GM19397 (cell line): ENCODE measurements around the gene PTPN14.

Source experiments
- ATAC-seq: cut with Tn5 transposase; IDR thresholded peaks from one replicate; pipeline ENCODE4 v1.9.1; 2021; ENCODE audit warnings: mild to moderate bottlenecking, moderate library complexity; ENCODE audit not compliant: unreplicated experiment

PTPN14 gene

DNA sequence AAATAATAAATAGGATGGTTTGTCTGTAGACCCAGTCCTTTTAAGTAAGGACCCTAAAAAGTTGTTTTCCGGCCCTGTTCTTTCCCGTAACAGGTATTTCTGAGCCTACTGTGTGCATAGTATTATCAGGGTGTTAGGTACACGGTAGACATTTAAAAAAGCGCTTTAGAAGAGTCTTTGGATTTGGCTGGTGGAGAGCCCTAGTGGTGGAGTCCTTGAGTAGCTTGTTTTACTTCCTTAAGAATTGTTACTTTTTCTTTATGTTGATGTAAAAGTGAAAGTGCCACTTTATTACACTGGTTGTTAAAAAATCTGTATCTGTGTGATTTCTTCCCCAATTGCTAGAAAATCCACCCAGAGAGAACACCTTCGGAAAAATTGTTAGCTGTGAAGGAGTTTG lies 233.7 kb downstream of the PTPN14 start:
- ATAC-seq = no peak

DNA sequence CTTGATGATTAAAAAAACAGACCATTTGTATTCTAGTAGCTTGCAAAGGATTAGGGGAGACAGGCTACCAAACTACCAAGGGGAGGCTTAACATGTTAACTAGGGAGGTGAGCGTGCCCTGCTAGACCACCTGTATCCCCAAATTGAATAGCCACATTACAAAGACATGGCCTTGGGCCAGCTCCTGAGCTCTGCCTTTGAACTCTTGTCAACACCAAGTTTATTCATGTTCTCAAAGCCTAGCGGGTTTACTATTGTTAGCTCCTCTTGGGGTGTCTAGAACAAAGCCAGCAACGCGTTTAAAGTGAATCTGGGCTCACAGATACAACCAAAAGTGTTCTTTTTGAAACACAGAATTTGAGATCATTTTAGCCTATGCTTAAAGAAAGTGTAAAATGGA lies 234.1 kb downstream of the PTPN14 start:
- ATAC-seq = no peak

DNA sequence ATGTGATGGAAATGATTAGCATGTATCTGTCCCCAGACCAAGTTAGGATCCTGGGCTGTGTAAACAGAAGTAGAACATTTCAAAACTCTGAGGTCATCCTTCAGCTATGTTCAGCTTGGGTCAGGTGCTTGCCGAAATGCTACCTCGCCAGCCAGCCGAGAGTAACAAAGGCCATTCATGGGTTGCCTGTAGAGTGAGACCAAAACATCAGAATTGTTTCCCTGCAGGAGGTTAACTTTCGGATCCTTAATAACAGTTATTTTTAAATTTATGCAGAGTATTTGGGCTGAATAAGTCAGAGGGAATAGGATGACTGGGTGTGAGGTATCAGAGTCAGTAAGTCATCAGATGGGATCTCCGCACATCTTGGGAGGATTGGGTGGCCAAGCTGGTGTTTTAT lies 234.8 kb downstream of the PTPN14 start:
- ATAC-seq = no peak

DNA sequence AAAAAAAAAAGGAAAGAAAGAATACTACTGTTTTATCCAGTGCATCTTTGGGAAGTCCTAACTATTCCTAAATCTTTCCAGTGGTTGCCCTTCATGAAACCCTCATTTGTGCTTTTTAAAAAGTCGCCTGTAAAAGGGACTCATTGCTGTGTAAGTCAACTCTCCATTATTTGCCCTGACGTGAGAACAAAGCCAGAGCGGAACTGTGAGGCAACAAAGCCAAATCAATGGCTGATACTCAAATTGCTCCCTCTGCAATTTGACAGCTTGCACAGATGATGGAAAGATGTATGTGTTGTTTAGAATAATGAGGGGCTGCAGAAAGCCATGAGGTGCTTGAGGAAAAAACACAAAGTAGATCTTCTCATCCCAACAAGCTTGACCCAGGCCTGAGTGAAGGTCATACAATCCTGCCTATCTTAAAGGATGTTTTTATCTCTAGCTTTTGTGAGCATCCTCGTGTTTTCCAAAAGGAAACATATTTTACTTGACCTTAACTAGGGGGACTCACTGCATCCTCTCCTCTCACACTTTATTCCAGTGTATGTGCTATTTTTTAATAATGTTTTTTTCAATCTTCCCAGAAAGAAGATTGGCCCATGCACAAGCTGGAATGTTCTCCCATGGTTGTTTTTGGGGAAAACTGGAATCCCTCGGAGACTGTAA lies 237.1 kb downstream of the PTPN14 start:
- no peak for ATAC-seq

DNA sequence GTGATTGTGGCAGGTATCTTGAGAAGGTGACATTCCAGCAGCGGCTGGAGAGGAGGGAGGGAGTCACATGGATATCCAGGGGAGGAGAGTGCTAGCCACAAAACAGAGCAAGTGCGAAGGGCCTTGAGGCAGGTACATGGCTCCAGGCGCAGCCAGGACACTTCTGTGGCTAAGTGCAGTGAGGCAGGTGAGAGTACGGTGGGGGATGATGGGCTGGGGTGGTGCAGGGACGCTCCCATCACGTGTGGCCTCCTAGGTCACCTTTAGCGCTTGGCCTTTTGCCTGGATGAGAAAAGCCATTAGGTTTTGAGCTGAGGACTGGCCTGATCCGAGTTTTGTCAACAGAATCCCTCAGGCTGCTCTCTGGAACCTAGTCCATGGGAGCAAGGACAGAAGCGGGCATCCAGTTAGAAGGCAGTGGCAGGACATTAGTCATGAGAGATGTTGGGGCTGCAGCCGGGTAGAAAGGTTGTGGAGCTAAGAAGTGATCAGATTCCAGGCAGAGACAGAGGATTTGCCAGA lies 238.8 kb downstream of the PTPN14 start:
- no peak for ATAC-seq

DNA sequence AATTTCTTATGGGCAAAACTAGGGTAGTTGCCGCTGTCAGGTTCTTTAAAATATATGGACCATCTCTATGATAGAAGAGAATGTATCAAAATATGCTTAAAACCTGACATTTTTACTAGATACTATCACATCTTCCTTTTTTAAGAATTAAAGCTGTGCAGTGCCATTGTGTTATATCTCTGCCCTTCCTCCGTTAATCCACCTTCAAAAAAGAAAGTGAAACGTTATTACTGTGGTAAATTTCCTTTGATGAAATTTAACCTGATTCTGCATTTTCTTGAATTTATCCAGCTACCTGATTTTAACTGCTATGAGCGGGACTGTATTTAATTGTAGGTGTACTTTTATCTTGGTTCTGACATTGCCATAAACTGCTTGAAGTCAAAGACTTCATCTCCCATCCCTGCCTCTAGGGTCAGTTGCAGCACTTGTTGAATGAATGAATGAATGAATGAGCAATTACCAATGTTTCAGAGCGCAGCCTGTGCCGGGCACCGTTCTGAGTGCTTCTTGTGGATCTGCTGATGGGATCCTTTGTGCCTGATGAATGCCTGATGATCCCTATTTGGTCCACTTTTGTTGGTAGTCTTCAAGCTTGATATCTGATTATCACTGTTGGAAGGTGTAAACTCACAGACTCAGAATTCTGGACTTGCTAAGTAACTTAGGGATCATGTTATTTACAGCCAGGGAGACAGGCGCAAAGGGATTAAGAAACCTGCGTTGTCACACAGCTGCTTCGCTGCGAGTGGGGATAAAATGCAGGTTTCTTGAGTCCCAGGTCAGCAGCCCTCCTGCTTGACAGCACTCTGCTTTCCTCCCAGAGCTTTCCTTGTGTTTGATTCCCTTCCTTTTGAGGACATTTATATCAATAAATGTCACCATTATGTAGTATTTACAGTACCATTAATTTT lies 240.4 kb downstream of the PTPN14 start:
- no peak for ATAC-seq

DNA sequence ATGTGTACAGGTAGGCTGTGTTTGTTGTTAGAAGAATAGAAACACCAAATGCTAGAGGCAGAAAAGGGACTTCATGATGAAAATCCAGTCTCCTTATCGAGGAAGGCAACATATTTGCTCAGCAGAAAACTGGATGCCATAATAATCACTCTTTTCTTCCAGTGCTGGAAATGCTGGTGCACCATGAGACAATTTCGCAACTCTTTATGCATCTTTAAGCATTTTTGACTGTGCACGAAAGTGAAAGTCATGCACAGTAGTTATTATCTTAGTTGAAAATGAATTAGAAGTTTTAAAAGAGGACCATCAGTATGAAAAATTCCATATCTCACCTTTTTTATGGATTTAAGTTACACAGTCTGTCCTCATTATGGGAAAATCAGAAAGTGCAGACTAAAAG lies 241.4 kb downstream of the PTPN14 start:
- ATAC-seq = no peak

DNA sequence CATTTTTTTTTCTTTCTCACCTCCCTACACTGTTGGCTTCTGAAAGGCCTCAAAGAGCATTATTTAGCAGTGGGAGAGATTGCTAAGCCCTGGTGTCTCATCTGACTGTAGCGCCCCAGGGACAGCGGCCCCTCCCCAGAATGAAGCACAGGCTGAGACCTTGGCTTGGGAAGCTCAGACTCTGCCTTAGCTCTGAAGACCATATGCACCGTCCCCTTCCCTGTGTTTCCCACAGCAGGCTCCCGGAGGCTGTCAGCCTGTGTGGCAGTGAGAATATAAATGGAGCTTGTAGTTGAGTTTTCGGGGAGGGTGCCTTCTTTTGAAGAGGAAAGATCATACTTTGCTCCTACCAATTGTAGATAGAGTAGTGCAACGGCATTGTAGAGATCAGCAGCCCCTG lies 245.1 kb downstream of the PTPN14 start:
- no peak for ATAC-seq

DNA sequence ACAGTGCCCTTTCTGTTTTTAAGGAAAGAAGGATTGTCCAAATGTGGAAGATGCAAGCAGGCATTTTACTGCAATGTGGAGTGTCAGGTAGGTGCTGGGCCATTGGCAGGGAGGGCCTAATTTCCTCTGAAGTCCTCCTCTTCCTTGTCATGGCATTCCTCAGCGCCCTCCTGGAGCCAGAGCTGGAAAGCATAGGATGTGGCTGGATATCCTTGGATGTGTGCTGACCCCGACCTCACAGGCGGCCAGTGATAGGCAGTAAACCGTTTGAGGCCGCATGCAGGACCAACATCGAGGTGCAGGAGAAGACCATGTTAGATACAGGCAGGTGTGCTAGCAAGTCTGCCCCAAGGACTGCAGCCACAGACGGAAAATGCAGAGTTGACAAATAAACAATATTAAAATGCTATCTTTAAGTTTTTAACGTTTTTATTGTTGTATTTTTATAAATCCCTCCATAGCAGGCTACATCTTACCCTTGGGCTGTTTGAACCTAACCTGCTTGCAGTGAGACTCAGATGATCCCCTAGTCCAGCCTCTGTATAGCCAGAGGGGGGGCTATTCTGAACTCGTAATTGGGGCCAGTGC lies 246.1 kb downstream of the PTPN14 start:
- no peak for ATAC-seq

DNA sequence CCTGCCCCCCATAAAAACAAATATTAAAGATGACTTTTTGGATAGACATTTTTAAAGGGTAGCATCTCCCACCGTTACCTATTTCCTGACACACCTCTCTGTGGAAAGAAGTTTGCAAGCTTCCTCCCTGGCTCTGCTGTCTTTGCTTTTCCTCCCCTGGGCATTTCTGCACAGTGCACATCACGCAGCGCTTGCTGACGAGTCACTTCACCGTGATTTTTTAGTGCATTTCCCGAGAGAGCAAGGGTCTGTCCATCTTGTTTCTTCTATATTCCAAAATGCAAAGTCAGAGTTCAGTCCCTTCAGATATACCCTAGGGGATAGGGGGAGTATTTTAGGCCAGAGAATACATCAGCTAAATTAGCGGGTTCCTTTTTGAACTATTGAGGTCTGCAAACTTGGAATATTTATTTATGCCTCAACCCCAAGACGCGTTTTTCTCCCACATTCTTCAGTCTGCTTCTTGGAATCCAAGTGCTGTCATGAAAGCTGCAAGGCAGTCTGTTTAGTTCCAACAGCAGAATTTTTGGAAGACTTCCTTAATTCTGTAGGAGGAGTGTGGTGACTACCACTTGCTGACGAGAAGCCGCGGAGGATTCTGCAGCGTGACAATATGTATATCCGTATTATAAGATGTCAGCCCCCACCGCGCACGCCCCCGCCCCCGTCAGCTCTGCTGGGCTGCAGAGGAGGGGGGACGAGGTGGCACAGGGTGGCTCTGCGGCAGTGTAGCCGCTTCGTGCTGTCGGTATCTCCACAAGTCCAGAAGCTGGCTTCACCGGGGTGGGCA lies 248.1 kb downstream of the PTPN14 start:
- ATAC-seq = no peak

DNA sequence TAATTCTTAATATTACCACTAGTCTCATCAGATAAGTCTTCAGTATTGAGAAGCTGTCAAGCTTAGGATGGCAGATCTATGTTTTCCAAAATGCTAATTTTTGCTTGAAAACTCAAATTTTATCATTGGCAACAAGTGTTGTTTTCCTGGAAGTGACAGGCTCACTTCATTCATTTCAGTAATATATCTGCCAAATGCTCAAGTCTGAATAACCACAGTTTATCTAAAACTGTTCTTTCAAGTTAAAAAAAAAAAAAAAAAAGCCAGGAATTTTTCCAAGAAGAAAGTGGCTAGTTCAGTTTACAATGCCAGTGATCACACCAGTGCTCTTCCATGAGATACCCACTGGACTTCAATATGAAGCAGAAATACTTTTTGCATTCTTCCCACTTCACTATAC lies 249.9 kb downstream of the PTPN14 start:
- no peak for ATAC-seq

DNA sequence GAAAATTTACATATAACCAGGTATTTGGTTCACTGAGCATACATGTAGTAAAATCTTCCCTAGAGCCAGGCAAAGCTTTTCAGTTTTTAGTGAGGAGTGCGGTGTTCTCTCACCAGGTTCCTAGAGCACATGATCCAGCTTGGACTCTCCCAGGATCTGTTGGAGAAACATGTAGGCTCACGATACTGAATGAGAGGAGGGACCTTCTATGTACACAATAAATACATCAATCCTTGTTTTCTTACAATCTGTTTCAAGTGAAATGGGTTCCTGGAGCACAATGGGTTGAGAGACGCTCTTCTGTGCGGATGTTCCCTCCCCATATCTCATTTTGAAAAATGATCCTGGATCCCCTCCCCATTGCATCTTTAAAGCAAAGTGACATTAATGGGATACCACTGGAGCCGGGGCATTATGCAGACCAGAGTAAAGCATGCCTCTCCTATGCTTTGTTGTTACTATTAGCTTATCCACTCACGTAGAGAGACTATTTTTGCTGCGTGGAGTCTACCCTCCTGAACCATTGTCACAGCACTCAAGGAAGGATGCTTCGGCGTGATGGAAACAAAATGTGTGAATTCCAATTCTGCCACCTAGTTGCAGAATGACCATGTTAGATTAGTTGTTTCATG lies 251.1 kb downstream of the PTPN14 start:
- ATAC-seq = no peak
